HCT116 (cell line): ENCODE measurements around the gene ABCC1. TPM values are rescaled to one million over a fixed set of nuclear protein-coding genes. Genes with fewer than 3 reads are reported as not detected.

ENCODE experiments used
- ATAC-seq: fragments of 200-7000 bp; cut with Tn5 transposase; 2 replicates; pipeline ENCODE4 v1.9.1; 2020; ENCODE audit warnings: mild to moderate bottlenecking, moderate library complexity
- BruUV-seq: library from RNA; stranded (reverse); fragments of 400-500 nt; replicated peaks from 2 replicates; lab custom pipeline; 2021; lab: Mats Ljungman, UMichigan
- CTCF ChIA-PET: fragments of 300-600 bp; sonication (Branson Sonifier 250); formaldehyde crosslinking; loops from one replicate; lab custom pipeline; 2021; ENCODE audit warnings: antibody characterized with exemption; lab: Charles Lee
- POLR2A ChIA-PET: fragments of 300-600, 350-600 bp; sonication (Branson Sonifier 250); formaldehyde crosslinking; loops from one replicate; lab custom pipeline; 2021; ENCODE audit warnings: antibody characterized with exemption; lab: Charles Lee
- RAD21 ChIA-PET, 2 experiments: fragments of 300-600 bp; sonication (Branson Sonifier 250); formaldehyde crosslinking; loops; one replicate each; lab custom pipeline; 2023; ENCODE audit warnings: low total read pairs in 2 of 2; ENCODE audit not compliant: uncharacterized antibody in 2 of 2, unreplicated experiment in 2 of 2, low non-redundant PET in 1 of 2; lab: Charles Lee
- DNase-seq: peaks from one replicate; pipeline ENCODE4 v3.0.0-alpha.2; 2010; ENCODE audit warnings: low read depth, low spot score
- H2AFZ ChIP-seq: fragments of 200-600 bp; shearing (Covaris generic), sonication (generic); 2 replicates; pipeline ENCODE4 v1.6.1; 2017; ENCODE audit warnings: low read depth, mixed run types, mixed read lengths, antibody characterized with exemption, low read length; ENCODE audit not compliant: poor library complexity, severe bottlenecking
- H3K27ac ChIP-seq: 2 replicates; pipeline ENCODE4 v1.5.1; 2012; ENCODE audit warnings: low read depth, low read length
- H3K27me3 ChIP-seq: fragments of 200-600 bp; sonication (generic); 2 replicates; pipeline ENCODE4 v1.6.1; 2016; ENCODE audit warnings: mixed run types, low read length, mixed read lengths; ENCODE audit not compliant: insufficient read depth
- H3K36me3 ChIP-seq, 2 experiments: fragments of 200-500 bp in 1 of 2; fragments of 200-600 bp in 1 of 2; sonication (Bioruptor generic) in 1 of 2; sonication (generic) in 1 of 2; 2 replicates each; pipeline versions ENCODE4 v1.5.1 to v1.6.1; 2014 to 2016; ENCODE audit warnings: low read length in 2 of 2, inconsistent platforms in 1 of 2, mixed read lengths in 1 of 2, mixed run types in 1 of 2; ENCODE audit not compliant: insufficient read depth in 2 of 2, control insufficient read depth in 1 of 2
- H3K4me1 ChIP-seq, 2 experiments: fragments of 200-600 bp in 1 of 2; sonication (generic) in 1 of 2; 2 replicates each; pipeline versions ENCODE4 v1.5.1 to v1.6.1; 2012 to 2017; ENCODE audit warnings: low read length in 2 of 2, inconsistent platforms in 1 of 2, mild to moderate bottlenecking in 1 of 2, mixed read lengths in 1 of 2, mixed run types in 1 of 2, moderate library complexity in 1 of 2; ENCODE audit not compliant: insufficient read depth in 2 of 2, control insufficient read depth in 1 of 2
- H3K4me2 ChIP-seq: fragments of 200-600 bp; sonication (generic); 2 replicates; pipeline ENCODE4 v1.6.1; 2017; ENCODE audit warnings: mixed run types, low read length, mixed read lengths
- H3K4me3 ChIP-seq, 2 experiments: fragments of 200-600 bp in 1 of 2; sonication (generic) in 1 of 2; replicated peaks in 1 of 2; 2 replicates each; pipeline ENCODE4 v1.5.1; 2011 to 2016; ENCODE audit warnings: low read length in 2 of 2, control low read depth in 1 of 2, low read depth in 1 of 2, mild to moderate bottlenecking in 1 of 2, mixed read lengths in 1 of 2, mixed run types in 1 of 2
- H3K79me2 ChIP-seq: fragments of 200-600 bp; sonication (generic); 2 replicates; pipeline ENCODE4 v1.6.1; 2017; ENCODE audit warnings: mild to moderate bottlenecking, mixed run types, low read length, moderate library complexity, mixed read lengths; ENCODE audit not compliant: insufficient read depth
- H3K9ac ChIP-seq: fragments of 200-600 bp; sonication (generic); 2 replicates; pipeline ENCODE4 v1.6.1; 2016; ENCODE audit warnings: low read length, mixed read lengths
- H3K9me2 ChIP-seq: fragments of 200-600 bp; sonication (generic), shearing (Covaris generic); 2 replicates; pipeline ENCODE4 v1.6.1; 2017; ENCODE audit warnings: mixed run types, mild to moderate bottlenecking, moderate library complexity; ENCODE audit not compliant: insufficient read depth
- H3K9me3 ChIP-seq, 2 experiments: fragments of 200-500 bp in 1 of 2; fragments of 200-600 bp in 1 of 2; sonication (Bioruptor generic) in 1 of 2; sonication (generic) in 1 of 2; 2 replicates each; pipeline ENCODE4 v1.6.1; 2014 to 2017; ENCODE audit warnings: low read length in 2 of 2, mixed read lengths in 2 of 2, inconsistent platforms in 1 of 2, low read depth in 1 of 2, mild to moderate bottlenecking in 1 of 2, mixed run types in 1 of 2, moderate library complexity in 1 of 2; ENCODE audit not compliant: control insufficient read depth in 1 of 2, insufficient read depth in 1 of 2
- H4K20me1 ChIP-seq: fragments of 200-600 bp; sonication (generic), shearing (Covaris generic); 2 replicates; pipeline ENCODE4 v1.6.1; 2017; ENCODE audit warnings: mixed run types, mild to moderate bottlenecking, moderate library complexity; ENCODE audit not compliant: insufficient read depth
- ELF1 ChIP-seq: IDR thresholded peaks from 2 replicates; pipeline ENCODE4 v1.6.1; 2012; ENCODE audit warnings: low read depth, borderline replicate concordance
- EZH2 ChIP-seq: fragments of 200-600 bp; sonication (generic); IDR thresholded peaks from 2 replicates; pipeline ENCODE4 v1.6.1; 2017; ENCODE audit warnings: antibody characterized with exemption, mixed run types
- FOSL1 ChIP-seq: IDR thresholded peaks from 2 replicates; pipeline ENCODE4 v1.6.1; 2012; ENCODE audit warnings: low read depth
- SP1 ChIP-seq: IDR thresholded peaks from 2 replicates; pipeline ENCODE4 v1.6.1; 2012; ENCODE audit warnings: low read depth
- TCF7L2 ChIP-seq: IDR thresholded peaks from 2 replicates; pipeline ENCODE4 v1.7.0; 2011; ENCODE audit warnings: borderline replicate concordance, inconsistent platforms; ENCODE audit not compliant: insufficient read depth, insufficient read length; ENCODE audit errors: extremely low read depth
- YY1 ChIP-seq: IDR thresholded peaks from 2 replicates; pipeline ENCODE4 v1.6.1; 2011; ENCODE audit warnings: low read length, low read depth, moderate library complexity, mild to moderate bottlenecking; ENCODE audit not compliant: insufficient replicate concordance; ENCODE audit errors: extremely low read depth
- ZFX ChIP-seq: fragments of 450-650 bp; IDR thresholded peaks from 2 replicates; pipeline ENCODE4 v1.6.1; 2017
- ZNF274 ChIP-seq: fragments of 200-500 bp; sonication (Bioruptor generic); IDR thresholded peaks from 2 replicates; pipeline ENCODE4 v1.6.1; 2014; ENCODE audit warnings: mild to moderate bottlenecking, low read depth, low read length, inconsistent platforms
- intact Hi-C: fragments of 100-400 bp; cut with micrococcal nuclease; formaldehyde crosslinking; loops from 2 replicates; pipeline ENCODE4 v1.10.0; 2022
- total RNA-seq: library from RNA; stranded (reverse); gene quantifications from one replicate; pipeline ENCODE4 v1.2.1, GENCODE V29; 2021; ENCODE audit not compliant: unreplicated experiment
- TF ChIP-seq, protein P1 (sequence below), 3 experiments: fragments of 200-600 bp in 1 of 3; sonication (generic) in 1 of 3; IDR thresholded peaks in 2 of 3; conservative IDR thresholded peaks in 1 of 3; 2 replicates each; pipeline ENCODE4 v1.5.1; 2012 to 2017; ENCODE audit warnings: low read depth in 2 of 3, low read length in 2 of 3, antibody characterized with exemption in 1 of 3, borderline replicate concordance in 1 of 3, control low read depth in 1 of 3, mild to moderate bottlenecking in 1 of 3, mixed read lengths in 1 of 3, mixed run types in 1 of 3, moderate library complexity in 1 of 3; ENCODE audit not compliant: insufficient read depth in 1 of 3

ABCC1 gene
- total RNA-seq, 1 experiment from 2014 or later, result 61.9 TPM

DNA sequence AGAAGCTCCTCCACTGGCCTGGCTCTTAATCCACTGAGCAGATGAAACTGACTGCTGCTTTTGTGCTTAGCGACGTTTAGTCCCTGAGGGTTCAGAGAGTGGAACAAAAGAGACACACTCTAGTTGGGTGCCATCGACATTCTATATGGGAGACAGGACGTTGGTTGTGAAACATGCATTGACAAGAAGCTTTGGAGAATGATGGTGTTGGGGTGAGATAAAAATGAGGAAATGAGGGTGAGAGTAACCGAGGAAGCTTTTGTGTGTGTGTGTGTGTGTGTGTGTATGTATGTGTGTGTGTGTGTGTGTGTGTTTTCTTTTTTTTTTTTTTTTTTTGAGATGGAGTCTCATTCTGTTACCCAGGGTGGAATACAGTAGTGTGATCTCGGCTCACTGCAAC is 89.5 kb downstream of the ABCC1 start:
- ATAC-seq (no peak), DNase-seq (no peak)
- Histone ChIP-seq H3K4me3 (no peak overlapping the region), H2AFZ (no peak overlapping the region), H3K79me2 (peaks cover 29% of the 10 kb centered on the region; the same call in 1 of the 2 replicates), H3K4me1 (no peaks in the 10 kb centered on the region), H4K20me1 (no peaks in the 10 kb centered on the region), H3K9me3 (no peaks in the 10 kb centered on the region), H3K9ac (no peak overlapping the region), H3K4me2 (no peak overlapping the region), H3K36me3 (peaks cover 26 to 46% of the 10 kb centered on the region in 2 experiments; a peak in 3 of 4 replicates), H3K27me3 (no peaks in the 10 kb centered on the region), H3K27ac (no peak overlapping the region), H3K9me2 (no peaks in the 10 kb centered on the region)
- BruUV-seq, result no TSS peak
- ChIA-PET POLR2A (no interaction called here), RAD21 (no interaction called here), CTCF (no interaction called here)
- intact Hi-C loops, result no loop called here
- TF ChIP-seq, protein P1, sequence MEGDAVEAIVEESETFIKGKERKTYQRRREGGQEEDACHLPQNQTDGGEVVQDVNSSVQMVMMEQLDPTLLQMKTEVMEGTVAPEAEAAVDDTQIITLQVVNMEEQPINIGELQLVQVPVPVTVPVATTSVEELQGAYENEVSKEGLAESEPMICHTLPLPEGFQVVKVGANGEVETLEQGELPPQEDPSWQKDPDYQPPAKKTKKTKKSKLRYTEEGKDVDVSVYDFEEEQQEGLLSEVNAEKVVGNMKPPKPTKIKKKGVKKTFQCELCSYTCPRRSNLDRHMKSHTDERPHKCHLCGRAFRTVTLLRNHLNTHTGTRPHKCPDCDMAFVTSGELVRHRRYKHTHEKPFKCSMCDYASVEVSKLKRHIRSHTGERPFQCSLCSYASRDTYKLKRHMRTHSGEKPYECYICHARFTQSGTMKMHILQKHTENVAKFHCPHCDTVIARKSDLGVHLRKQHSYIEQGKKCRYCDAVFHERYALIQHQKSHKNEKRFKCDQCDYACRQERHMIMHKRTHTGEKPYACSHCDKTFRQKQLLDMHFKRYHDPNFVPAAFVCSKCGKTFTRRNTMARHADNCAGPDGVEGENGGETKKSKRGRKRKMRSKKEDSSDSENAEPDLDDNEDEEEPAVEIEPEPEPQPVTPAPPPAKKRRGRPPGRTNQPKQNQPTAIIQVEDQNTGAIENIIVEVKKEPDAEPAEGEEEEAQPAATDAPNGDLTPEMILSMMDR (IDR thresholded peaks at IDR 0.05 in 2 of 3, conservative IDR thresholded peaks at IDR 0.05 in 1 of 3; ENCODE audit: borderline replicate concordance in 1 of 3, insufficient read depth in 1 of 3, low read depth in 2 of 3, low read length in 2 of 3), result no peak
- TF ChIP-seq ZFX, result no peak
- TF ChIP-seq ZNF274, result no peak
- TF ChIP-seq ELF1, result no peak
- TF ChIP-seq EZH2, result no peak
- no peak for TF ChIP-seq FOSL1
- no peak for TF ChIP-seq TCF7L2
- TF ChIP-seq YY1, result no peak
- no peak for TF ChIP-seq SP1
